Natural killer cell treated with Interleukin-12 subunit alpha and Interleukin-12 subunit beta and Interleukin-15 and Interleukin-18, amount 100 ng/mL, for 72 hours (primary cell): ENCODE results near the gene PDAP1. TPM values are rescaled to one million over a fixed set of nuclear protein-coding genes. Genes with fewer than 3 reads are reported as not detected.
"Not testable (repeated sequence)": the region's sequence is repeated elsewhere in the genome, so short reads cannot be mapped to it uniquely, and the experiment has no call there.

Source experiments
- ATAC-seq, 2 donors: fragments of 150-1000 bp; cut with Tn5 transposase in 1 of 2; sonication (Bioruptor Pico), chemical (Tn5 transposase) in 1 of 2; 2 replicates each; pipeline ENCODE4 v1.10.0; 2021
- DNase-seq: peaks from one replicate; pipeline ENCODE4 v3.0.0; 2022; ENCODE audit warnings: low spot score
- H3K27ac Mint-ChIP-seq, 2 donors: 1 replicate in 1 of 2; 2 replicates in 1 of 2; pipeline ENCODE4 v1.8.0; 2022; ENCODE audit warnings: mixed read lengths in 2 of 2, mild to moderate bottlenecking in 1 of 2, moderate library complexity in 1 of 2
- H3K27me3 Mint-ChIP-seq, 2 donors: 1 replicate in 1 of 2; 2 replicates in 1 of 2; pipeline ENCODE4 v1.8.0; 2022; ENCODE audit warnings: mixed read lengths in 2 of 2
- H3K36me3 Mint-ChIP-seq: one replicate; pipeline ENCODE4 v1.8.0; 2022; ENCODE audit warnings: mixed read lengths
- H3K4me1 Mint-ChIP-seq, 2 donors: 1 replicate in 1 of 2; 2 replicates in 1 of 2; pipeline ENCODE4 v1.8.0; 2022; ENCODE audit warnings: low read depth in 2 of 2, mixed read lengths in 2 of 2, mild to moderate bottlenecking in 1 of 2
- H3K4me3 Mint-ChIP-seq: one replicate; pipeline ENCODE4 v1.8.0; 2022; ENCODE audit warnings: mixed read lengths
- H3K9me3 Mint-ChIP-seq: 2 replicates; pipeline ENCODE4 v1.8.0; 2022; ENCODE audit warnings: mixed read lengths
- total RNA-seq, 2 donors: library from RNA; stranded (reverse); gene quantifications; one replicate each; pipeline ENCODE4 v1.2.3, GENCODE V29; 2022

PDAP1 gene
- total RNA-seq, 2 donors from 2014 or later = 114 to 145 TPM

DNA sequence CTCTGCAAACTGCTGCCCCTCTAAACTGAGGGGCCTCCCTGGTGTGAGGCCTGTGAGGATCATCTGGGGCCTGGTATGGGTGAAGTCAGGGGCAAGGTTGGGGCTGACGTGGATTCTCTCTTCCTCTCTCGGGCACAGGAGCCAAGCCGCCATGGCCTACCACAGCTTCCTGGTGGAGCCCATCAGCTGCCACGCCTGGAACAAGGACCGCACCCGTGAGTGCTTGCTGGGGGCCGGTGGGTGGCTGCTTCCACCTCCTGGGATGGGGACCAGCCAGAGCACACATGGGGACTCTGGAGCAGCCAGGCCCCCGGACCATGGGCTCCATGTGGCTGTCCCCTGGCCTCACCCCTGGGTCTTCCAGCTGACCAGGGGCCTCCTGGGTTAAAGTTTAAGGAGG is 22.8 kb downstream of the PDAP1 start:
- no peak overlapping the region for H3K4me3 Mint-ChIP-seq
- peaks cover 14 to 23% of the 10 kb centered on the region in 2 donors for H3K4me1 Mint-ChIP-seq

DNA sequence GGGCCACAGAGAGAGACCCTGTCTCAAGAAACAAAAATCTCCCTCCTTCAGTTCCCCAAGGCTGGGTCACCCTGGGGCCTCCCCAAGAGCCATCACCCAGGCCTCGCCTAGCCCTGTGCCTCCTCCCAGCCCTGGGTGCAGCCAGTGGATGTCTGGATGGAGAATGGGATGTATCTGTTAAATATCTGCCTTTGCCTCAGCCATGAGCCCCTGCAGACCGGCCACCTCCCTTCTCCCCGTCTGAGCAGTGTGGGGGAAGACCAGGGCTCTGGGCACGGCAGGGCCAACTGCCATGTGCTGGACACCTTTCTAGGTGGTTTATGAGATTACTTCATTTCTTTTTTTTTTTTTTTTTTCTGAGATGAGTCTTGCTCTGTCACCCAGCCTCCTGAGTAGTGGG is 23.9 kb downstream of the PDAP1 start:
- H3K36me3 Mint-ChIP-seq = peaks cover 5% of the 10 kb centered on the region

More for the DNA sequence above, 22.8 kb downstream of the PDAP1 start:
- peak overlapping the region; percentile 16 to 70 for H3K27ac Mint-ChIP-seq
- no peaks in the 10 kb centered on the region for H3K9me3 Mint-ChIP-seq
- ATAC-seq (no peak), DNase-seq (no peak)
- no peaks in the 10 kb centered on the region for H3K27me3 Mint-ChIP-seq
- H3K36me3 Mint-ChIP-seq = peaks cover 5% of the 10 kb centered on the region

DNA sequence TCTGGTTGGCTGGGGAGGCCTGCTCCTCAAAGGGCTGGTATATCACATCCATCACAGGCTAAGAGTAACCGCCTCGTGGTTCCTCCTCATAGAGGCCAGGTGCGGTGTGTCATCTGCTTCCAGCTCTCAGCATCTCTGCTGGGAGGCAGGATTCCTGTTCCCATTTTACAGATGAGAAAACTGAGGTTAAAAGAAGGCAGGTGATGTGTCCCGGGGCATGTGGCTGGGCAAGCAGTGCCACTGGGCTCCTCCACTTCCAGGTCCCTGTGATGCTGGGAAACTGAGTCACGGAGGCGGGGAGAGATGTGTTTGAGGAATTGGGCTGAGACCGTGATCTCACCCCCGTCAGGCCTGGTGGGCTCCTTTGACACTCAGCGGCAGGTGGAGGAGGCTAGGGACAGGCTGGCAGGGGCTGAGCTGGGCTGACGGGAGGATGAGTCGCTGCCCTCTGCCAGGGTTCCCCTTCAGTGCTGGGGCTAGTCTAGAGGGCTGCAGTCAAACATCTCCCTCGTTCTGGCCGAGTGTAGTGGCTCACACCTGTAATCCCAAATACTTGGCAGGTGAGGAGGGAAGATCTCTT is 24.5 kb downstream of the PDAP1 start:
- DNase-seq (no peak), ATAC-seq (no peak)
- Mint-ChIP-seq H3K36me3 (peaks cover 10% of the 10 kb centered on the region), H3K4me1 (peaks cover 31 to 38% of the 10 kb centered on the region in 2 donors), H3K27me3 (no peaks in the 10 kb centered on the region), H3K4me3 (no peak overlapping the region), H3K27ac (peak overlapping the region; percentile 70 to 74), H3K9me3 (no peaks in the 10 kb centered on the region)

More for the DNA sequence above, 23.9 kb downstream of the PDAP1 start:
- peaks cover 24 to 31% of the 10 kb centered on the region in 2 donors for H3K4me1 Mint-ChIP-seq
- DNase-seq (no peak), ATAC-seq (no peak)
- no peak overlapping the region for H3K4me3 Mint-ChIP-seq
- peak overlapping the region; percentile 50 to 70 for H3K27ac Mint-ChIP-seq
- no peaks in the 10 kb centered on the region for H3K9me3 Mint-ChIP-seq
- no peaks in the 10 kb centered on the region for H3K27me3 Mint-ChIP-seq

DNA sequence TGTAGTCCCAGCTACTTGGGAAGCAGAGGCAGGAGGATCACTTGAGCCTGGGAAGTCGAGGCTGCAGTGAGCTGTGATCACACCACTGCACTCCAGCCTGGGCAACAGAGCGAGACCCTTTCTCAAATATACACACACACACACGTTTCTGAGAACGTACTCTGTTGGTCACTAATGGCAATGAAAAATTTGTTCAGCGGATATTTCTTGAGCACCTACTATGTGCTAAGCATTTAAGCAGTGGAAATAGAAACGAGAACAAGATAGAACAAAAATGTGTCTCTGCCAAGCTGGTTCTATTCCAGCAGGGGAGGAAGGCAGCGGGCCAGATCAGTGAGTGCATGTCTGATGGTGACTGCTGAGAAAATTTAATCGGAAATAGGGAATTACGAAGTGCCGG is 25.2 kb downstream of the PDAP1 start:
- no peak overlapping the region for H3K4me3 Mint-ChIP-seq
- H3K9me3 Mint-ChIP-seq = no peaks in the 10 kb centered on the region
- no peaks in the 10 kb centered on the region for H3K27me3 Mint-ChIP-seq
- DNase-seq (no peak), ATAC-seq (no peak)
- H3K4me1 Mint-ChIP-seq = peaks cover 33 to 39% of the 10 kb centered on the region in 2 donors
- peaks cover 10% of the 10 kb centered on the region for H3K36me3 Mint-ChIP-seq
- peak overlapping the region; percentile 70 to 74 for H3K27ac Mint-ChIP-seq

DNA sequence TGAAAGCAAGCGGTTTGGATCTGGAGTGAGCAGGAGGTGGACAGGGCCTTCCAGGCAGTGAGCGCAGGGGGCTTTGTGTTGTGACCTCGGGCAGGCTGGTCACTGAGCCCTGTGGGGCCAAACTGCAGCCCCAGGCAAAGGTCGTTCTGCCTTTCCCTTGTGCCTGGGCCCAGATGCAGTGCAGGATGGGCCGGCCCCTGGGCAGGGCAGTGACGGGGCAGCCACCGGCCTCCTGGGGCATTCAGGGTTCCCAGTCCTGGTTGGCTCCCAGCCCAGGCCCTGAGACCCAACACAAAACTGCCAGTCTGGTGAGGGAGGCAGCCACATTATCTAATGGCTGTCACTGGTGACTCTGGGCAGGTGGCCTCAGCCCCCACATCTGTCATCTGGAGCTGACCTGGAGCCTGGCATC is 26.7 kb downstream of the PDAP1 start:
- ATAC-seq = no peak
- no peak for DNase-seq
- H3K9me3 Mint-ChIP-seq = no peaks in the 10 kb centered on the region
- no peaks in the 10 kb centered on the region for H3K27me3 Mint-ChIP-seq
- peak overlapping the region; percentile 85 for H3K4me3 Mint-ChIP-seq
- peaks cover 41% of the 10 kb centered on the region in 2 donors for H3K4me1 Mint-ChIP-seq
- peaks cover 15% of the 10 kb centered on the region for H3K36me3 Mint-ChIP-seq
- H3K27ac Mint-ChIP-seq = peak overlapping the region; percentile 94 to 96

DNA sequence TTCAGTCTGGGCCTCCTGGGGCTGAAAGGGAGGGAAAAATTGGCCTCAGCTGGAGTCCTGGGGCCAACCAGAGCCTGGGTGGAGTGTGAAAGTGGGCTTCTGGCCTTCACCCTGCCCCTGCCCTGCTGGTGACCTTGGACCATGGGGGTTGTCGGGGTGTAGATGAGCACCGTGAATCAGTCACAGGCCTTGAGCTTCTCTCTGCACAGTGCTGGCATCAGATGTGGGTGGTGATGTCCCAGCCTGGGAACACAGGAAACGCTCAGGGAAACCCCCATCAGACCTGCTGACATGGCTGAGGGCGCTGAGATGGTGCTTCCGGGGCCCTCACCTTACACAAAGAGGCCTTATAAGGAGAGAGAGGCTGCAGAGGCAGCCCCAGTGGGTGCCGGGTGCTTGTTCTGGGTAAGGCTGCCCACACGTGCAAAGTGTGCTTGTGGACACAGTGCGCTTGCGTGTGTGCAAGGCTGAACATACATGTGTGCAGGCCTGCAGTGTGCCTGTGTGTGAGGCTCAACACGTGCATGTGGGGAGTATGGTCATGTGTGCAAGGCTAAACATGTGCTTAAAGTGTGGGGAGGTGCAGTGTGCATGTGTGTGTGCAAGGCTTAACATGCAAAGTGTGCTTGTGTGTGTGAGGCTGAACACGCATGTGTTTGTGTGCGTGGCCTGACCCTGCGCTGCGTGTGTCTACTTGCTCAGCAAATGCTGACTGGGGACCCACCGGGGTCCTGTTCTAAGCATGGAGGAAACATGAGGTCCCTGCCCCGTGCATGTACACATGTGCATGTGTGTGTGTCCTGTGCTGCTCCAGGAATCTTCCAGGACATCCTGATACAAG is 27.4 kb downstream of the PDAP1 start:
- H3K36me3 Mint-ChIP-seq = peaks cover 15% of the 10 kb centered on the region
- H3K9me3 Mint-ChIP-seq = no peaks in the 10 kb centered on the region
- peak; percentile 91 for DNase-seq
- peak; percentile 94 to 97 for ATAC-seq
- H3K27ac Mint-ChIP-seq = peak overlapping the region; percentile 94 to 96
- peaks cover 39 to 41% of the 10 kb centered on the region in 2 donors for H3K4me1 Mint-ChIP-seq
- no peaks in the 10 kb centered on the region for H3K27me3 Mint-ChIP-seq
- H3K4me3 Mint-ChIP-seq = peak overlapping the region; percentile 85

DNA sequence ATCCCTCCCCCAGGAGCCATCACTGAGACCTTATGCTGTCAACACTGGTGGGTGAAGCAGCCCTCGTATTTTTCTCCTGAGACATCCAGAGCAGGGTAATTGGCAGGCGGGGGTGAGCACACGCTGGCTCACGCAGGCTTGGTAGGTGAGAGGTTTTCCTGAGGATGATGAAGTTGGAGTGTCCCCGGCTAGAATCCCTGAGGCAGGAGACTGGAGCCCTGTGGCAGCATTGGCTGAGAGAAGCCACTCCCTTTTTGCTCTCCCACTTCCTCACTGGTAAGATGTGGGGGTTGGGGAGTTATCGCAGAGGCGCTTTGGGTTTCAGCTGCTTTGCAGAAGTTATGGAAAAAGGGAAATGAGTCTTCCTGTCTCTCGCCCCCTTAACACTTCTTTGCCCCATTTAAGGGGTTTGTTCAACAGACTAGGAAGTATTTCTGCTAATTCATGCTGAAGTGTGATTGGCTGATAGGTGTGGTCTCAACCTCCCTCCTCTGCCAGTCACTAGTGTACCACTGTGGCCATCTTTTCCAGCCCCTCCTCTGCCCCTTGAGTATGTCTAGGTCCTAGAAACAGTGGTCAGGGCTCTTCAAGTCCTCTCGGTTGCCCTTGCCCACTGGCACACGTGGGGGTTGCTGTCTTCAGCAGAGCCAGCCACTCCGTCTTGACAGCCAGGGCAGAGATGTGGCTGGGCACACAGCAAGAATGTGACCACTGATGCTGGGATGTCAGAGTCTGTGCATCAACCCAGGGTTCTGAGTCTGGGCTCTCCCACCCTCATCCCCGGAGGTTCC is 28.2 kb downstream of the PDAP1 start:
- DNase-seq (no peak), ATAC-seq (peak; percentile 36 to 45)
- peak overlapping the region; percentile 85 for H3K4me3 Mint-ChIP-seq
- H3K36me3 Mint-ChIP-seq = peaks cover 15% of the 10 kb centered on the region
- H3K9me3 Mint-ChIP-seq = no peaks in the 10 kb centered on the region
- no peaks in the 10 kb centered on the region for H3K27me3 Mint-ChIP-seq
- H3K4me1 Mint-ChIP-seq = peaks cover 38 to 41% of the 10 kb centered on the region in 2 donors
- H3K27ac Mint-ChIP-seq = peak overlapping the region; percentile 94 to 96

DNA sequence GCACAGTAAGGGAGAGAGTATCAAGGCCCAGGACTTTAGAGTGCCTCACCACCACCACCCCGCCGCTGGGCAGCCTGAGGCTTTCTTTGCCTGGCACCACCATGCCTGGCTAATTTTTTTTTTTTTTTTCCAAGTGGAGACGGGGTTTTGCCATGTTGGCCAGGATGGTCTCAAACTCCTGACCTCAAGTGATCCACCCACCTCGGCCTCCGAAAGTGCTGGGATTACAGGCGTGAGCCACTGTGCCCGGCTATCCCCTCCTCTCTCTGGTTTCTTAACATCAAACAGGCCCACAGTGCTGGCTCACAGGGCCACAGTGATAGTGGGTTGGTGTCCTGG is 28.7 kb downstream of the PDAP1 start:
- Mint-ChIP-seq H3K4me1 (peaks cover 38 to 41% of the 10 kb centered on the region in 2 donors), H3K27ac (peak overlapping the region; percentile 94 to 96), H3K36me3 (peaks cover 15% of the 10 kb centered on the region), H3K4me3 (peak overlapping the region; percentile 85)
- not testable (repeated sequence) for ATAC-seq, H3K9me3 Mint-ChIP-seq, H3K27me3 Mint-ChIP-seq, DNase-seq

DNA sequence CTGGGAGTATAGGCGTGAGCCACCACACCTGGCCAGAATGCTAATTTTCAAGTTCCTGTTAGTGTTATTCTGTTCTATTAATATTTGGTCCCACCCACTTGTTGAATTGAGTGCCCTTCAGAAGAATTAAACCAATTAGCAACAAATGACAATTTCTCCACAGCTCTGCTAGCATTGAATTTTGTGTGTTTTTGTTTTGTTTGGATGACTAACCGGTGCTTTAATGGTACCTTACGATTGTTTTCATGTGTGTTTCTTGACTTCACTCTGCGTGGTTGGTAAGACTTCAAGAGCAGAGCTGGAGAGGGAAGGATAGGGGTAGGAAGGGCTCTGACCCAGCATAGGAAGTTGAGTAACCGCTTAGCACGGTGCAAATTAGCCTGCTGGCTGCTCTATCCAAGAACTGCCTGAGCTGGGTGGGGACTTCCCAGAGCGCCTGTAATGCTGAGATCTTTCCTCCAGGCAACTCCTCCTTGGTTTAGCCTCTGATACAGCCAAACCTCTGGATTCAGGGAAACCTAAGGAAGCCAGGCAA is 29.3 kb downstream of the PDAP1 start:
- Mint-ChIP-seq H3K36me3 (peaks cover 15% of the 10 kb centered on the region), H3K27ac (peak overlapping the region; percentile 94 to 96), H3K4me1 (peaks cover 38 to 41% of the 10 kb centered on the region in 2 donors), H3K27me3 (no peaks in the 10 kb centered on the region), H3K4me3 (peak overlapping the region; percentile 85), H3K9me3 (no peaks in the 10 kb centered on the region)
- DNase-seq (peak; percentile 79), ATAC-seq (peak; percentile 25 to 54)

DNA sequence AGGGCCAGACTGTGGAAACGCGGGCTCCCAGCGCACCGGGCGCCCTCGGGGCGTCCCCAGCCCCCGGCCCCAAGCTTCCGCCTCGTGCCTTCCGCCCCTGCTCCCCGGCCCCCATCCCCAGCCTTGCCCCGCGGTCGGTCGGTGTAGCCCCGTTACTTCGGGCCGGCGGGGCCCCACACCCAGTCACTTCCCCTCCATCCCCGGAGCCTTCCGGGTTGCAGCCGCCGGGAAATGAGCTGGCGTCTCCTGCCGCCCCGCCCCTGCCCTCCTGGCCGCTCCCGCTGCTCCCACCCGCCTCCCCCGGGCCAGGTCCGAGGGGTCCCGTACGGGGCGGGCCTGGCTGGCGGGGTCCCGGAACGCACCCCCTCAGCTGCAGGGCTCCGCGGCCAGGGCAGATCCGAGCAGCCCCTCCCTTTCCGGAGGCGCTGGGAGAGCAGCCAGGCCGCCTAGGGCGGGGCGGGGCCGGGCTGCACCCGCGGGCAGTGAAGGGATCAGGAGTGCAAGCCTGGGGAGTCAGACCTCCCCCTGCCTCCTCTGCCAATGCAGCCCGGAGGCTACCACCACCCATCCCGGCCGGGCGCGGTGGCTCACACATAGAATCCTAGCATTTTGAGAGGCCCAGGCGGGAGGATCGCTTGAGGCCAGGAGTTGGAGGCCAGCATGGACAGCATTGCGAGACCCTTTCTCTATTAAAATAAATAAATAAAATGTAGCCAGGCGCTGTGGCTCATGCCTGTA is 33.2 kb downstream of the PDAP1 start:
- peaks cover 10% of the 10 kb centered on the region for H3K36me3 Mint-ChIP-seq
- ATAC-seq = peak; percentile 70 to 72
- H3K27ac Mint-ChIP-seq = peak overlapping the region; percentile 84 to 96
- H3K9me3 Mint-ChIP-seq = no peaks in the 10 kb centered on the region
- H3K27me3 Mint-ChIP-seq = no peaks in the 10 kb centered on the region
- peaks cover 22 to 24% of the 10 kb centered on the region in 2 donors for H3K4me1 Mint-ChIP-seq
- DNase-seq = peak; percentile 79
- peak overlapping the region; percentile 49 for H3K4me3 Mint-ChIP-seq

DNA sequence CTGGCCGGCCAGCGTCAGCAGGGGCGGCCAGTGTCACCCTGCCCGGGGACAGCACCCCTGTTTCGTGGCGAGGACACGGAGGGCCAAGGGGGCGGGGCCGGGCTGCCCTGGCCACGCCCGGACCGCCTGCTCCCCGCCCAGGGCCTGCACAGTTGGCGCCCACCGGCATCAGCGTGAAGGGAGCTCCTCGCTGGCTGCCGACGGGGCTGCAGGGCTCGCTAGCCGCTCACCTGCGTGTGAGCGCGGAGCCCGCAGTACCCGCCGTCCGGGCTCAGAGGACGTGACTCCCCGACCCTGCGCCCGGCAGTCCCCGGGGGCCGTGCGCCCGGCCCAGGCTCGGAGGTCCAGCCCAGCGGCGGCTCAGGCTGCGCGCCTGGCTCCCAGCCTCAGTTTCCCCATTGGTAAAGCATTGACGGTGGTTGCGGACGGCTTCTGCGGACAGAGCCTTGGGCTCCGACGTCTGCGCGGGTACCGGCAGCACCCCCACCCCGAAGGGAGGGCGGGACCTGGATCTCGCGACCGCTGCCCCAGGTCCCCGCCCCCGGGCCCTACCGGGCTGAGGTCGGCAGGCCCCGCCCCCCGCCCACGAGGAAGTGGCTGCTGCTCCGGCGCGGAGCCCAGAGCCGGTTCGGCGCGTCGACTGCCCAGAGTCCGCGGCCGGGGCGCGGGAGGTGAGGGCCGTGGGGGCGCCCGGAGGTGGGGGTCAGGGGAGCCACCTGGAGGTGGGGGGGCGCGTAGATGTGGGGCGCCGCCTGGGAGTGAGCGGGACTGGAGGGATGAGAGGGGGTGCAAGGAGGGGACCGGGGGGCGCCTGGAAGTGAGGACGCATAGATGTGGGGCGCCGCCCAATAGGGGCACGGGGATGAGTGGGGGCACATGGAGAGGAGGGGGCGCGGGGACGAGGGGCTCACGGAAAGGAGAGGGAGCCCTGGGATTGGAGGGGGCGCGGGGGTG is 34.0 kb downstream of the PDAP1 start, which contains the start of gene ARPC1B:
Gene ARPC1B, plus strand, starts transcription at position 620 of the 954 bp plus-strand sequence. CDS start 10,985 bp downstream, outside the sequence.
- H3K27ac Mint-ChIP-seq = peak within 1 kb of the TSS; percentile 84 to 96
- peak within 1 kb of the TSS; percentile 80 for H3K4me3 Mint-ChIP-seq
- peaks cover 10% of the 10 kb centered on the region for H3K36me3 Mint-ChIP-seq
- peaks cover 15% of the 10 kb centered on the region in 2 donors for H3K4me1 Mint-ChIP-seq
- H3K9me3 Mint-ChIP-seq = no peaks in the 10 kb centered on the region
- DNase-seq (peak; percentile 90), ATAC-seq (peak; percentile 87 to 90)
- H3K27me3 Mint-ChIP-seq = no peaks in the 10 kb centered on the region
